HG02970 (cell line): Measurements from ENCODE around the gene SEMA3B.

Experiments
- ATAC-seq: cut with Tn5 transposase; IDR thresholded peaks from one replicate; pipeline ENCODE4 v1.9.1; 2021; ENCODE audit warnings: mild to moderate bottlenecking, moderate library complexity, moderate number of reproducible peaks; ENCODE audit not compliant: unreplicated experiment, low FRiP score

The SEMA3B gene

GRCh38 chr3:50325113-50325480 is 56.1 kb downstream of the SEMA3B start:
- ATAC-seq: no peak

GRCh38 chr3:50325497-50326181 is 56.7 kb downstream of the SEMA3B start:
- no peak for ATAC-seq

GRCh38 chr3:50326182-50326541 is 57.2 kb downstream of the SEMA3B start:
- ATAC-seq: no peak

- ATAC-seq: no peak
Measured at GRCh38 chr3:50327129-50327528, 58.2 kb downstream of the SEMA3B start.
